ENCODE measurements around the gene FKBP6. TPM values are rescaled to one million over a fixed set of nuclear protein-coding genes. Genes with fewer than 3 reads are reported as not detected.

The FKBP6 gene
- total and polyA plus RNA-seq, 9 of the 15 experiments (the other 6 are each of a cell fraction or from before 2014, with no cell fraction given): not detected

- Histone ChIP-seq H2AFZ (ENCODE audit: low read depth, low read length) (no peak overlapping the region), H3K9ac (ENCODE audit: insufficient read depth in 1 of 2, low read depth in 2 of 2, low read length in 2 of 2) (no peak overlapping the region), H3K36me3 (ENCODE audit: control insufficient read depth, insufficient read depth, low read length) (no peaks in the 10 kb centered on the region), H4K20me1 (replicated peaks; ENCODE audit: control insufficient read depth, insufficient read depth, low read length) (0 out of 2 replicates have a peak, but pooled peaks cover 9% of the 10 kb centered on the region), H3K79me2 (ENCODE audit: control insufficient read depth, insufficient read depth, low read length) (no peaks in the 10 kb centered on the region), H3K4me1 (replicated peaks in 1 of 2; ENCODE audit: control insufficient read depth in 2 of 2, insufficient read depth in 2 of 2, low read length in 2 of 2) (peaks cover 0 to 16% of the 10 kb centered on the region in 2 experiments; a peak in 2 of 5 replicates), H3K4me3 (no peak overlapping the region), H3K9me1 (ENCODE audit: control insufficient read depth, insufficient read depth, low read length) (no peaks in the 10 kb centered on the region), H3K27ac (ENCODE audit: extremely low read depth, low read depth, low read length) (no peak overlapping the region), H3K27me3 (ENCODE audit: control insufficient read depth in 2 of 2, insufficient read depth in 2 of 2, low read length in 2 of 2) (peaks cover 55 to 73% of the 10 kb centered on the region in 2 experiments), H3K9me3 (replicated peaks; ENCODE audit: control insufficient read depth, insufficient read depth, low read depth, low read length) (no peaks in the 10 kb centered on the region), H3K4me2 (ENCODE audit: insufficient read depth, low read length) (no peak overlapping the region)
- ATAC-seq (no peak), FAIRE-seq (no peak), DNase-seq (ENCODE audit: extremely low read depth in 1 of 4, low spot score in 3 of 4) (peak in 1 of 4 experiments; percentile 20)
- ChIA-PET CTCF (ENCODE audit: low intra/inter-chr PET ratio) (no interaction called here), POLR2A (no interaction called here)
- no TSS peak for BruUV-seq (replicated peaks)
- intact Hi-C loops (cut with micrococcal nuclease): no loop called here
- in situ Hi-C loops (cut with MboI): no loop called here
- 2% methylated on average over 23 of the region's 25 CpGs for WGBS (ENCODE audit: insufficient coverage, low coverage, missing lambda C conversion rate)
- TF ChIP-seq RBM17 (IDR thresholded peaks at IDR 0.05; ENCODE audit: borderline replicate concordance, low read depth, low read length): no peak
- no peak for TF ChIP-seq ZNF717 (CRISPR knock-in tag; IDR thresholded peaks at IDR 0.05)
- TF ChIP-seq TARDBP (IDR thresholded peaks at IDR 0.05): no peak
- no peak for TF ChIP-seq CREB5 (CRISPR knock-in tag; IDR thresholded peaks at IDR 0.05)
- TF ChIP-seq XRCC5 (IDR thresholded peaks at IDR 0.05; ENCODE audit: low read depth, low read length): no peak
- TF ChIP-seq CREB1 (IDR thresholded peaks at IDR 0.05): no peak
- no peak for TF ChIP-seq CREB1 (CRISPR knock-in tag; IDR thresholded peaks at IDR 0.05)
- TF ChIP-seq, protein P1, sequence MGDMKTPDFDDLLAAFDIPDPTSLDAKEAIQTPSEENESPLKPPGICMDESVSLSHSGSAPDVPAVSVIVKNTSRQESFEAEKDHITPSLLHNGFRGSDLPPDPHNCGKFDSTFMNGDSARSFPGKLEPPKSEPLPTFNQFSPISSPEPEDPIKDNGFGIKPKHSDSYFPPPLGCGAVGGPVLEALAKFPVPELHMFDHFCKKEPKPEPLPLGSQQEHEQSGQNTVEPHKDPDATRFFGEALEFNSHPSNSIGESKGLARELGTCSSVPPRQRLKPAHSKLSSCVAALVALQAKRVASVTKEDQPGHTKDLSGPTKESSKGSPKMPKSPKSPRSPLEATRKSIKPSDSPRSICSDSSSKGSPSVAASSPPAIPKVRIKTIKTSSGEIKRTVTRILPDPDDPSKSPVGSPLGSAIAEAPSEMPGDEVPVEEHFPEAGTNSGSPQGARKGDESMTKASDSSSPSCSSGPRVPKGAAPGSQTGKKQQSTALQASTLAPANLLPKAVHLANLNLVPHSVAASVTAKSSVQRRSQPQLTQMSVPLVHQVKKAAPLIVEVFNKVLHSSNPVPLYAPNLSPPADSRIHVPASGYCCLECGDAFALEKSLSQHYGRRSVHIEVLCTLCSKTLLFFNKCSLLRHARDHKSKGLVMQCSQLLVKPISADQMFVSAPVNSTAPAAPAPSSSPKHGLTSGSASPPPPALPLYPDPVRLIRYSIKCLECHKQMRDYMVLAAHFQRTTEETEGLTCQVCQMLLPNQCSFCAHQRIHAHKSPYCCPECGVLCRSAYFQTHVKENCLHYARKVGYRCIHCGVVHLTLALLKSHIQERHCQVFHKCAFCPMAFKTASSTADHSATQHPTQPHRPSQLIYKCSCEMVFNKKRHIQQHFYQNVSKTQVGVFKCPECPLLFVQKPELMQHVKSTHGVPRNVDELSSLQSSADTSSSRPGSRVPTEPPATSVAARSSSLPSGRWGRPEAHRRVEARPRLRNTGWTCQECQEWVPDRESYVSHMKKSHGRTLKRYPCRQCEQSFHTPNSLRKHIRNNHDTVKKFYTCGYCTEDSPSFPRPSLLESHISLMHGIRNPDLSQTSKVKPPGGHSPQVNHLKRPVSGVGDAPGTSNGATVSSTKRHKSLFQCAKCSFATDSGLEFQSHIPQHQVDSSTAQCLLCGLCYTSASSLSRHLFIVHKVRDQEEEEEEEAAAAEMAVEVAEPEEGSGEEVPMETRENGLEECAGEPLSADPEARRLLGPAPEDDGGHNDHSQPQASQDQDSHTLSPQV (IDR thresholded peaks at IDR 0.05): no peak
- TF ChIP-seq HES1 (IDR thresholded peaks at IDR 0.05; ENCODE audit: low read depth): no peak
- TF ChIP-seq, protein P2, sequence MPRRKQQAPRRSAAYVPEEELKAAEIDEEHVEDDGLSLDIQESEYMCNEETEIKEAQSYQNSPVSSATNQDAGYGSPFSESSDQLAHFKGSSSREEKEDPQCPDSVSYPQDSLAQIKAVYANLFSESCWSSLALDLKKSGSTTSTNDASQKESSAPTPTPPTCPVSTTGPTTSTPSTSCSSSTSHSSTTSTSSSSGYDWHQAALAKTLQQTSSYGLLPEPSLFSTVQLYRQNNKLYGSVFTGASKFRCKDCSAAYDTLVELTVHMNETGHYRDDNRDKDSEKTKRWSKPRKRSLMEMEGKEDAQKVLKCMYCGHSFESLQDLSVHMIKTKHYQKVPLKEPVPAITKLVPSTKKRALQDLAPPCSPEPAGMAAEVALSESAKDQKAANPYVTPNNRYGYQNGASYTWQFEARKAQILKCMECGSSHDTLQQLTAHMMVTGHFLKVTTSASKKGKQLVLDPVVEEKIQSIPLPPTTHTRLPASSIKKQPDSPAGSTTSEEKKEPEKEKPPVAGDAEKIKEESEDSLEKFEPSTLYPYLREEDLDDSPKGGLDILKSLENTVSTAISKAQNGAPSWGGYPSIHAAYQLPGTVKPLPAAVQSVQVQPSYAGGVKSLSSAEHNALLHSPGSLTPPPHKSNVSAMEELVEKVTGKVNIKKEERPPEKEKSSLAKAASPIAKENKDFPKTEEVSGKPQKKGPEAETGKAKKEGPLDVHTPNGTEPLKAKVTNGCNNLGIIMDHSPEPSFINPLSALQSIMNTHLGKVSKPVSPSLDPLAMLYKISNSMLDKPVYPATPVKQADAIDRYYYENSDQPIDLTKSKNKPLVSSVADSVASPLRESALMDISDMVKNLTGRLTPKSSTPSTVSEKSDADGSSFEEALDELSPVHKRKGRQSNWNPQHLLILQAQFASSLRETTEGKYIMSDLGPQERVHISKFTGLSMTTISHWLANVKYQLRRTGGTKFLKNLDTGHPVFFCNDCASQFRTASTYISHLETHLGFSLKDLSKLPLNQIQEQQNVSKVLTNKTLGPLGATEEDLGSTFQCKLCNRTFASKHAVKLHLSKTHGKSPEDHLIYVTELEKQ (CRISPR knock-in tag; IDR thresholded peaks at IDR 0.05): no peak
Observed at GRCh38 chr7:73364006-73364728, 36.2 kb downstream of the FKBP6 start.
